ENCODE data around the gene TTC3. TPM values are rescaled to one million over a fixed set of nuclear protein-coding genes. Genes with fewer than 3 reads are reported as not detected.

Gene TTC3
- total RNA-seq, 1 experiment from 2014 or later, result 29.0 TPM

GRCh38 chr21:37130971-37131370, 57.9 kb downstream of the TTC3 start:
- ChIA-PET CTCF (no interaction called here), POLR2A (no interaction called here)
- Mint-ChIP-seq H3K27me3 (ENCODE audit: low read depth) (no peaks in the 10 kb centered on the region), H3K27ac (no peak overlapping the region), H3K4me3 (no peak overlapping the region), H3K9me3 (no peaks in the 10 kb centered on the region), H3K36me3 (peaks cover 2% of the 10 kb centered on the region; the same call in 1 of the 2 replicates), H3K4me1 (no peaks in the 10 kb centered on the region; the same call in 1 of the 2 replicates)
- DNase-seq (ENCODE audit: low spot score), result no peak
- TF ChIP-seq, protein P1, sequence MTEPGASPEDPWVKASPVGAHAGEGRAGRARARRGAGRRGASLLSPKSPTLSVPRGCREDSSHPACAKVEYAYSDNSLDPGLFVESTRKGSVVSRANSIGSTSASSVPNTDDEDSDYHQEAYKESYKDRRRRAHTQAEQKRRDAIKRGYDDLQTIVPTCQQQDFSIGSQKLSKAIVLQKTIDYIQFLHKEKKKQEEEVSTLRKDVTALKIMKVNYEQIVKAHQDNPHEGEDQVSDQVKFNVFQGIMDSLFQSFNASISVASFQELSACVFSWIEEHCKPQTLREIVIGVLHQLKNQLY (CRISPR knock-in tag; IDR thresholded peaks at IDR 0.05), result no peak
- TF ChIP-seq PRDM15 (CRISPR knock-in tag; IDR thresholded peaks at IDR 0.05) (no peak), ZNF671 (CRISPR knock-in tag; IDR thresholded peaks at IDR 0.05) (no peak), NR3C1 (CRISPR knock-in tag; conservative IDR thresholded peaks at IDR 0.05; ENCODE audit: low read depth) (no peak), ZNF425 (CRISPR knock-in tag; conservative IDR thresholded peaks at IDR 0.05) (no peak), ETV6 (CRISPR knock-in tag; IDR thresholded peaks at IDR 0.05) (no peak), KAT7 (CRISPR knock-in tag; IDR thresholded peaks at IDR 0.05; ENCODE audit: borderline replicate concordance) (no peak), ZNF416 (CRISPR knock-in tag; IDR thresholded peaks at IDR 0.05) (no peak), ZNF138 (CRISPR knock-in tag; conservative IDR thresholded peaks at IDR 0.05) (no peak), MYBL2 (CRISPR knock-in tag; IDR thresholded peaks at IDR 0.05) (no peak), NR2C2 (CRISPR knock-in tag; IDR thresholded peaks at IDR 0.05) (no peak), HMGXB4 (CRISPR knock-in tag; IDR thresholded peaks at IDR 0.05) (no peak)
- TF ChIP-seq, protein P2, sequence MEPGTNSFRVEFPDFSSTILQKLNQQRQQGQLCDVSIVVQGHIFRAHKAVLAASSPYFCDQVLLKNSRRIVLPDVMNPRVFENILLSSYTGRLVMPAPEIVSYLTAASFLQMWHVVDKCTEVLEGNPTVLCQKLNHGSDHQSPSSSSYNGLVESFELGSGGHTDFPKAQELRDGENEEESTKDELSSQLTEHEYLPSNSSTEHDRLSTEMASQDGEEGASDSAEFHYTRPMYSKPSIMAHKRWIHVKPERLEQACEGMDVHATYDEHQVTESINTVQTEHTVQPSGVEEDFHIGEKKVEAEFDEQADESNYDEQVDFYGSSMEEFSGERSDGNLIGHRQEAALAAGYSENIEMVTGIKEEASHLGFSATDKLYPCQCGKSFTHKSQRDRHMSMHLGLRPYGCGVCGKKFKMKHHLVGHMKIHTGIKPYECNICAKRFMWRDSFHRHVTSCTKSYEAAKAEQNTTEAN (CRISPR knock-in tag; IDR thresholded peaks at IDR 0.05), result no peak
- TF ChIP-seq, protein P3, sequence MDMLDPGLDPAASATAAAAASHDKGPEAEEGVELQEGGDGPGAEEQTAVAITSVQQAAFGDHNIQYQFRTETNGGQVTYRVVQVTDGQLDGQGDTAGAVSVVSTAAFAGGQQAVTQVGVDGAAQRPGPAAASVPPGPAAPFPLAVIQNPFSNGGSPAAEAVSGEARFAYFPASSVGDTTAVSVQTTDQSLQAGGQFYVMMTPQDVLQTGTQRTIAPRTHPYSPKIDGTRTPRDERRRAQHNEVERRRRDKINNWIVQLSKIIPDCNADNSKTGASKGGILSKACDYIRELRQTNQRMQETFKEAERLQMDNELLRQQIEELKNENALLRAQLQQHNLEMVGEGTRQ (CRISPR knock-in tag; IDR thresholded peaks at IDR 0.05), result no peak
- TF ChIP-seq, protein P4, sequence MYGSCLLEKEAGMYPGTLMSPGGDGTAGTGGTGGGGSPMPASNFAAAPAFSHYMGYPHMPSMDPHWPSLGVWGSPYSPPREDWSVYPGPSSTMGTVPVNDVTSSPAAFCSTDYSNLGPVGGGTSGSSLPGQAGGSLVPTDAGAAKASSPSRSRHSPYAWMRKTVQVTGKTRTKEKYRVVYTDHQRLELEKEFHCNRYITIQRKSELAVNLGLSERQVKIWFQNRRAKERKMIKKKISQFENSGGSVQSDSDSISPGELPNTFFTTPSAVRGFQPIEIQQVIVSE (CRISPR knock-in tag; IDR thresholded peaks at IDR 0.05; ENCODE audit: borderline replicate concordance), result no peak
- TF ChIP-seq, protein P5, sequence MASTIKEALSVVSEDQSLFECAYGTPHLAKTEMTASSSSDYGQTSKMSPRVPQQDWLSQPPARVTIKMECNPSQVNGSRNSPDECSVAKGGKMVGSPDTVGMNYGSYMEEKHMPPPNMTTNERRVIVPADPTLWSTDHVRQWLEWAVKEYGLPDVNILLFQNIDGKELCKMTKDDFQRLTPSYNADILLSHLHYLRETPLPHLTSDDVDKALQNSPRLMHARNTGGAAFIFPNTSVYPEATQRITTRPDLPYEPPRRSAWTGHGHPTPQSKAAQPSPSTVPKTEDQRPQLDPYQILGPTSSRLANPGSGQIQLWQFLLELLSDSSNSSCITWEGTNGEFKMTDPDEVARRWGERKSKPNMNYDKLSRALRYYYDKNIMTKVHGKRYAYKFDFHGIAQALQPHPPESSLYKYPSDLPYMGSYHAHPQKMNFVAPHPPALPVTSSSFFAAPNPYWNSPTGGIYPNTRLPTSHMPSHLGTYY (CRISPR knock-in tag; IDR thresholded peaks at IDR 0.05), result no peak
- TF ChIP-seq, protein P6, sequence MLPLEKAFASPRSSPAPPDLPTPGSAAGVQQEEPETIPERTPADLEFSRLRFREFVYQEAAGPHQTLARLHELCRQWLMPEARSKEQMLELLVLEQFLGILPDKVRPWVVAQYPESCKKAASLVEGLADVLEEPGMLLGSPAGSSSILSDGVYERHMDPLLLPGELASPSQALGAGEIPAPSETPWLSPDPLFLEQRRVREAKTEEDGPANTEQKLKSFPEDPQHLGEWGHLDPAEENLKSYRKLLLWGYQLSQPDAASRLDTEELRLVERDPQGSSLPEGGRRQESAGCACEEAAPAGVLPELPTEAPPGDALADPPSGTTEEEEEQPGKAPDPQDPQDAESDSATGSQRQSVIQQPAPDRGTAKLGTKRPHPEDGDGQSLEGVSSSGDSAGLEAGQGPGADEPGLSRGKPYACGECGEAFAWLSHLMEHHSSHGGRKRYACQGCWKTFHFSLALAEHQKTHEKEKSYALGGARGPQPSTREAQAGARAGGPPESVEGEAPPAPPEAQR (CRISPR knock-in tag; IDR thresholded peaks at IDR 0.05), result no peak
- TF ChIP-seq, protein P7, sequence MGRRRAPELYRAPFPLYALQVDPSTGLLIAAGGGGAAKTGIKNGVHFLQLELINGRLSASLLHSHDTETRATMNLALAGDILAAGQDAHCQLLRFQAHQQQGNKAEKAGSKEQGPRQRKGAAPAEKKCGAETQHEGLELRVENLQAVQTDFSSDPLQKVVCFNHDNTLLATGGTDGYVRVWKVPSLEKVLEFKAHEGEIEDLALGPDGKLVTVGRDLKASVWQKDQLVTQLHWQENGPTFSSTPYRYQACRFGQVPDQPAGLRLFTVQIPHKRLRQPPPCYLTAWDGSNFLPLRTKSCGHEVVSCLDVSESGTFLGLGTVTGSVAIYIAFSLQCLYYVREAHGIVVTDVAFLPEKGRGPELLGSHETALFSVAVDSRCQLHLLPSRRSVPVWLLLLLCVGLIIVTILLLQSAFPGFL (CRISPR knock-in tag; IDR thresholded peaks at IDR 0.05; ENCODE audit: borderline replicate concordance), result no peak
- no peak for ATAC-seq

Data from WTC11 (cell line).